AG04450 (cell line): ENCODE measurements around the gene ERN1. TPM values are rescaled to one million over a fixed set of nuclear protein-coding genes. Genes with fewer than 3 reads are reported as not detected.
"Not testable (repeated sequence)": the region's sequence is repeated elsewhere in the genome, so short reads cannot be mapped to it uniquely, and the experiment has no call there.

Experiments used
- CTCF ChIA-PET: fragments of 300-600, 350-600 bp; formaldehyde crosslinking; extraction: SDS; loops from one replicate; lab custom pipeline; 2022; ENCODE audit warnings: antibody characterized with exemption, inconsistent platforms; lab: Charles Lee
- POLR2A ChIA-PET: fragments of 350-600 bp; formaldehyde crosslinking; extraction: SDS; loops from one replicate; lab custom pipeline; 2021; ENCODE audit warnings: antibody characterized with exemption, inconsistent platforms; lab: Yijun Ruan, JAX
- DNase-seq: peaks from one replicate; pipeline ENCODE4 v3.0.0-alpha.2; 2011; ENCODE audit warnings: low read depth, low spot score
- H3K27ac ChIP-seq: one replicate; pipeline ENCODE4 v1.5.1; 2012; ENCODE audit warnings: low read depth, low read length, control low read depth
- H3K27me3 ChIP-seq: one replicate; pipeline ENCODE4 v1.6.0; 2012; ENCODE audit warnings: low read length; ENCODE audit not compliant: control insufficient read depth, insufficient read depth
- H3K4me3 ChIP-seq: 2 replicates; pipeline ENCODE4 v1.5.1; 2011; ENCODE audit warnings: mild to moderate bottlenecking, low read depth, low read length, control low read depth
- H3K9me3 ChIP-seq: 2 replicates; pipeline ENCODE4 v1.5.1; 2012; ENCODE audit warnings: low read length; ENCODE audit not compliant: control insufficient read depth, insufficient read depth
- CTCF ChIP-seq: IDR thresholded peaks from 2 replicates; pipeline ENCODE4 v1.5.1; 2011; ENCODE audit warnings: low read depth, low read length, control low read depth, inconsistent platforms
- polyA plus RNA-seq: library from polyadenylated mRNA; depleted of rRNA; stranded (reverse); fragments of >200 nt; gene quantifications from 2 replicates; pipeline ENCODE4 v1.2.3, GENCODE V29; 2011

Gene ERN1
- polyA plus RNA-seq, 1 experiment: 4.7 TPM

- Histone ChIP-seq H3K9me3 (no peaks in the 10 kb centered on the region), H3K27ac (no peak overlapping the region), H3K27me3 (peaks cover 9% of the 10 kb centered on the region), H3K4me3 (no peak overlapping the region)
- POLR2A ChIA-PET: no interaction called here
- TF ChIP-seq CTCF: no peak
- DNase-seq: no peak
- CTCF ChIA-PET: no interaction called here
Measured at GRCh38 chr17:64008346-64008745, 121.6 kb downstream of the ERN1 start.

GRCh38 chr17:64007838-64008282 is 122.1 kb downstream of the ERN1 start:
- CTCF ChIA-PET: interaction anchor here (0.5 to 1.9 kb wide), 2 partner anchors 102 to 126 kb away, joined by 4 to 5 read pairs; no protein-coding TSS in a partner anchor
- DNase-seq: no peak
- POLR2A ChIA-PET: interaction anchor here (0.7 kb wide), 1 partner anchor 23 kb away, joined by 3 read pairs; no protein-coding TSS in a partner anchor

GRCh38 chr17:64007089-64007837 is 122.7 kb downstream of the ERN1 start:
- not testable (repeated sequence) for H3K27ac ChIP-seq, DNase-seq, H3K9me3 ChIP-seq, H3K4me3 ChIP-seq
- POLR2A ChIA-PET: interaction anchor here (0.7 kb wide), 1 partner anchor 23 kb away, joined by 3 read pairs; no protein-coding TSS in a partner anchor
- H3K27me3 ChIP-seq: peaks cover 12% of the 10 kb centered on the region
- CTCF ChIA-PET: interaction anchor here (0.5 to 1.9 kb wide), 3 partner anchors 102 to 126 kb away, joined by 4 to 5 read pairs (median 4); no protein-coding TSS in a partner anchor

More at GRCh38 chr17:64007838-64008282, 122.1 kb downstream of the ERN1 start:
- no peak overlapping the region for H3K4me3 ChIP-seq
- peaks cover 12% of the 10 kb centered on the region for H3K27me3 ChIP-seq
- TF ChIP-seq CTCF: no peak
- no peaks in the 10 kb centered on the region for H3K9me3 ChIP-seq
- no peak overlapping the region for H3K27ac ChIP-seq

- H3K4me3 ChIP-seq: no peak overlapping the region
- no peak overlapping the region for H3K27ac ChIP-seq
- H3K27me3 ChIP-seq: peaks cover 12% of the 10 kb centered on the region
- H3K9me3 ChIP-seq: no peaks in the 10 kb centered on the region
- no peak for DNase-seq
- CTCF ChIA-PET: interaction anchor here (0.6 to 1.9 kb wide), 6 partner anchors 19 to 143 kb away, joined by 4 to 8 read pairs (median 4); partner anchors contain the start of gene GH1
- TF ChIP-seq CTCF: no peak
- POLR2A ChIA-PET: no interaction called here
Measured at GRCh38 chr17:64006361-64007088, 123.4 kb downstream of the ERN1 start.

- Histone ChIP-seq H3K27ac (no peak overlapping the region), H3K9me3 (no peaks in the 10 kb centered on the region), H3K27me3 (peaks cover 12% of the 10 kb centered on the region), H3K4me3 (no peak overlapping the region)
- ChIA-PET CTCF (interaction anchor here (0.6 to 1.6 kb wide), 4 partner anchors 20 to 144 kb away, joined by 4 to 8 read pairs (median 4); partner anchors contain the start of gene GH1), POLR2A (no interaction called here)
- DNase-seq: no peak
- no peak for TF ChIP-seq CTCF
Measured at GRCh38 chr17:64005734-64006167, 124.2 kb downstream of the ERN1 start.
